HG02970 (cell line): ENCODE measurements around the gene EPX.

Experiments
- ATAC-seq: cut with Tn5 transposase; IDR thresholded peaks from one replicate; pipeline ENCODE4 v1.9.1; 2021; ENCODE audit warnings: mild to moderate bottlenecking, moderate library complexity, moderate number of reproducible peaks; ENCODE audit not compliant: unreplicated experiment, low FRiP score

Gene EPX

DNA sequence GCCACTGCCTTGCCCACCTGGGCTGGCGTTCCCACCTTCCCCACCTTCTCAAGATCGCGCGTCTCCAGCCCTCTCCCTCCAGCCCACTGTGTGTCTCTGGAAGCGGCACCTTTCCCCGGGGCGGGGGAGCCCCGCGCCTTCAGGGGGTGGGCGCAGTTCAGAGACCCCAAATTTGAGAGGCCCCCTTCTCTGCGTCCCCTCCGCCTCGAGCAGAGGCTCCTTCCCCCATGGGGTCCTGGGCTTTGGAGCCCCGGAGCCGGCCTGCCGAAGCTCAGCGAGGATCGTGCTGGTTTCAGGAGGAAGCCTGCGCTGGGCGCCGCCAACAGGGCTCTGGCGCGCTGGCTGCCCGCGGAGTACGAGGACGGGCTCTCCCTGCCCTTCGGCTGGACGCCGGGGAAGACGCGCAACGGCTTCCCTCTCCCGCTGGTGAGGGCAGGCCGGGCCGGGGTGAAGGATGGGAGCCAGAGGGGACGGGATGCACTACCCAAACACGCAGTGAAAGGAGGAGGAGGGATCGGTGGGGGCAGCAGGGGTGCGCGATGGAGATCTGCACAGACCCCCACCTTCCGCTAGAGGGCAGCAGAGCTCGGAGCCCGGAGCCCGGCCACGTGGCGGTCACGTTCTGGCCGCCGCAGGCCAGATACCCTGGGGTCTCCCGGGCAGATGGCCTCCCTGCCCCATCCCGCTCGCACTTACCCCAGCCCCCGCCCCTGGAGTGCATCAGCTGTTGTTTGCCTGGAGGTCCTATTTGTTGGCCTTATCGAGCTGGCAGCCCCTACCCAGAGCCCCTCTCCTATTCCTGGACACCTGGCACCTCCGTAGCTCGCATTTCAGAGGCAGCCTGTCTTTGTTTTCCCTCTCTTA is 57.0 kb downstream of the EPX start:
- ATAC-seq = no peak

DNA sequence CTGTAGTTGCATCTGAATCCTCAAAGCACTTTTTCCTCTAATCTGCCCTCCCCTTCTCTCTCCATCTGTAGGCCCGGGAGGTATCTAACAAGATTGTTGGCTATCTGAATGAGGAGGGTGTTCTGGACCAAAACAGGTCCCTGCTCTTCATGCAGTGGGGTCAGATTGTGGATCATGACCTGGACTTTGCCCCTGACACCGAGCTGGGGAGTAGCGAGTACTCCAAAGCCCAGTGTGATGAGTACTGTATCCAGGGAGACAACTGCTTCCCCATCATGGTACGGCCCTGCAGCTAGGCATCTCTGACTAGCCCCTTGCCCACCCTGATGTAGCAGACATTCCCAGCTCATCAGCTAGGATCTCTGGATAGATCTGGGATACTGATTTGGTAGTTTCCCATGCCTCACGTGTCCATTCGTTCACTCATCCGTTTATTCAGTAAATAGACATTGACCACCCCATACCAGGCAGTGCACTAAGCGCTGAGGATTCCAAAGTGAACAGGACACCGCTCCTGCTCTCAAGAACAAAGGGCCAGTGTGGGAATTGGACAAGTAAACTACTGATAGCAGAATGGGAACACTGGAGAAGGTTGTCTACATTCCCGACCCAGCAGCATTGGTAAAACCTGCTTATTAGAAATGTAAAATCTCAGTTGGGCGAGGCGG is 58.0 kb downstream of the EPX start:
- no peak for ATAC-seq

- no peak for ATAC-seq
Observed at GRCh38 chr17:58252141-58252540, 59.6 kb downstream of the EPX start.

- ATAC-seq = no peak
Observed at GRCh38 chr17:58253082-58253481, 60.6 kb downstream of the EPX start.
